ENCODE data around the gene PLEKHO2.
"Not testable (repeated sequence)": the region's sequence is repeated elsewhere in the genome, so short reads cannot be mapped to it uniquely, and the experiment has no call there.

PLEKHO2 gene

DNA sequence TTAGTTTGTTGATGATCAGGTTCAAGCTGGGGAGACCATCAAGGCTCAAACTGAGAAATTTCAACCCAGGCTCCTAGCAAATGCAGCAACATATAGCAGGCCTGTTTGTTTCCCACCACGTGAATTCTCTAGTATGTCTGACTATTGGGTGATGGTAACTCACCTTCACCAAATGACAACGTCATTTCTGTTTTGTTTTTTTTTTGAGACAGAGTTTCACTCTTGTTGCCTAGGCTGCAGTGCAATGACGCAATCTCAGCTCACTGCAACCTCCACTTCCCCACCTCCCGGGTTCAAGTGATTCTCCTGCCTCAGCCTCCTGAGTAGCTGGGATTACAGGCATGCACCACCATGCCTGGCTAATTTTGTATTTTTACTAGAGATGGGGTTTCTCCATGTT lies 26.8 kb upstream of the PLEKHO2 start:
- intact Hi-C loops (cut with DNase I) = loop anchor here (5.0 kb wide), 1 partner anchor 88 kb away; no protein-coding TSS in a partner anchor
- not testable (repeated sequence) for DNase-seq

DNA sequence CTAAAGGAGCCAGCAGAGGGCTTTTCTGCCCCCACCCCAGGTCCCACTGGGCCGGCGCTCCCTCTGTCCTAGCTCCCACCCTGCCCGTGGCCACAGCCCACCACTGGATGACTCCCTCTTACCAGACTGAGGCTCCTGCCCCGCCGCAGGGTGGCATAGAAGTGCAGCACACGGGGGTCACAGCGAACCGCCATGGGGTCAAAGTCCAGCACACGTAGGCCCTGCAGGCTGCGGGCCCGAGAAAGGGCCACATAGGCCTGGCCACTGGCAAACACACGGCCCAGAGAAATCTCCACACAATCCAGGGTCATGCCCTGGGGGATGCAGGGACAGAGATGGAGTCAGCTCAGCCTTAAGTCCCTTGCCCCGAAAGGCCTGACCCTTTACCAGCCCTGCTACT lies 25.3 kb upstream of the PLEKHO2 start:
- intact Hi-C loops (cut with DNase I) = no loop called here
- no peak for DNase-seq

DNA sequence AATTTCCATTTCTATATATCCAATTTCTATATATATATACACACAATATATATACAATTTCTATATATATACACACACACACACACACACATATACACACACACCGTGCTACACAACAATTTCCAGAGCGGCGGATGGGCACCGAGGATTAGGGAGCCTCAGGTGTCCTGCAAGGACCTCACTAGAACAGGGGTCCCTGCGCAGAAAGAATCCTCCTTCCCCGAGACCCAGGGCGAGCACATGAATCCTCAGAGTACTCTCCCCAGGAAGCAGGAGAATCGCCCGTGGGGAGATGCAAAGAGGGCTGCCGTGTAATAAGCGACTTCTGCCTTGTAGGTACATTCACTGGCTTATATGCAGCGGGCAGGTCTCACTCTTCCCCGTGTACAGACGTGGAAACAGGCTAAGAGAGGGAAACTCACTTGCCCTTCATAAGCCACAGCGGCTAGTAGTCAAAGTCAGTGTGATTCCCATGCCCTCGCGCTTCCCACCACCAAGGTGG lies 16.7 kb upstream of the PLEKHO2 start:
- DNase-seq = no peak
- intact Hi-C loops (cut with DNase I) = no loop called here

DNA sequence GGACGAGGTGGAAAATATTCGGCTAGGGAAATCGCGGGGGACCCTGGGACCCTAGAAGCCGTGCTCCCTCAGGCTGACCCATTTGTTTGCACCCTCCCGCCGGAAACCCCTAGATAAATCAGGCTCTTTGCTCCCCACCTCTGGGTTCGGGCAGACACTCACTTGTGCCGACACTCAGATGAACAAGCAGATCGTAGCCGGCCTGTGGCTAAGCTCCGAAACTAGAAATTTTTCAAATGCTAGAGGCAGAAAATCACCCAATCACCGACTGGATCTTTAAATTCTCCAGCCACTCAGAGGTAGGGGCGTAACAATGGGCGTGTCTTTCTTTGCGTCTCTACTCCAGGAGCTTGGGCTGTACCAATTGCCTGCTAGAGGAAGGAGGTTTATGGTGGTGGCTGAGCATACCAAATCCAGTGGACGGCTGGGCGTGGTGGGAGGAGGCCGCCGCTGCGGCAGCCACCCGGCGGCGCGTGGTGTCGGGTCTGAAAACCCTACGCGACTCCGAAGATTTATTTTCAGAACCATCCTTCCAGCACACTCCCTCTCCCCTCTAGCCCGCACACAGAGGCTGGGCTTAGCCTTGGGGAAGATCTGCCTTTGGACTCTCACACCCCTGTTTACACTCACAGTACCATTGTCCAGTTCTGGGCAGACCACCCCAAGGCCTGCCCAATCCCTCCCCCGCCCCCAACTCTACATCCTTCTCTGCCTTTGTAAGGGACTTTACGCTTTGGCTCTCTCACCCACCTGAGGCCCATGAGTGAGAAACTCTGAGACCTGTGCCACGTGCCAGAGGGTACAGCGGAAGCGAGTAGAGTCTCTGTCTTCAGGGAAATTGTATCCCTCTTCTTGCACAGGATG lies 16.1 kb upstream of the PLEKHO2 start, which contains the start of gene PIF1:
PIF1 (minus strand) TSS at position 217 of the 864 bp plus-strand sequence. CDS start 1,312 bp downstream, outside the sequence.
- intact Hi-C loops (cut with DNase I) = no loop called here
- peak; percentile 70 to 97 (median 89) for DNase-seq

DNA sequence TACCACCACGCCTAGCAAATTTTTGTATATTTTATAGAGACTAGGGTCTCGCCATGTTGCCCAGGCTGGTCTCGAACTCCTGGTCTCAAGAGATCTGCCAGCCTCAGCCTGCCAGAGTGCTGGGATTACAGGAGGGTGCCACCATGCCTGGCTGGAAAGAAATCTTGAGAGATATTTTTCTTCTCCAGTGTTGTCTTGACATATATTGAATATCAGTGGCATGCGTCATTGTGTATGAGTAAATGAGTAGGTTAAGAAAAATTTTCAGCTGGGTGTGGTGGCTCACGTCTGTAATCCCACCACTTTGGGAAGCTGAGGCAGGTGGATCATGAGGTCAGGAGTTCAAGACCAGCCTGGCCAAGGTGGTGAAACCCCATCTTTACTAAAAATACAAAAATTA lies 12.7 kb upstream of the PLEKHO2 start:
- DNase-seq = no peak
- intact Hi-C loops (cut with DNase I) = no loop called here

DNA sequence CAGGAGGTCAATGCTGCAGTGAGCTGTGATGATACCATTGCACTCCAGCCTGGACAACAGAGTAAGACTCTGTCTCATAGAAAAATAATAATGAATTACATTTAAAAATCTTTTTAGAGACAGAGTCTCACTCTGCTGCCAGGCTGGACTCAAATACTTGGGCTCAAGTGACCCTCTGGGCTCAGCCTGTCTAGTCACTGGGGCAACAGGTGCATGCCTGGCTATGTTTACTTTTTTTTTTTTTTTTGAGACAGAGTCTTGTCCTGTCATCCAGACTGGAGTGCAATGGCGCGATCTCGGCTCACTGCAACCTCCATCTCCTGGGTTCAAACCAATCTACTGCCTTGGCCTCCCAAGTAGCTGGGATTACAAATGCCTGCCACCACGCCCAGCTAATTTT lies 8.0 kb upstream of the PLEKHO2 start:
- DNase-seq = no peak

DNA sequence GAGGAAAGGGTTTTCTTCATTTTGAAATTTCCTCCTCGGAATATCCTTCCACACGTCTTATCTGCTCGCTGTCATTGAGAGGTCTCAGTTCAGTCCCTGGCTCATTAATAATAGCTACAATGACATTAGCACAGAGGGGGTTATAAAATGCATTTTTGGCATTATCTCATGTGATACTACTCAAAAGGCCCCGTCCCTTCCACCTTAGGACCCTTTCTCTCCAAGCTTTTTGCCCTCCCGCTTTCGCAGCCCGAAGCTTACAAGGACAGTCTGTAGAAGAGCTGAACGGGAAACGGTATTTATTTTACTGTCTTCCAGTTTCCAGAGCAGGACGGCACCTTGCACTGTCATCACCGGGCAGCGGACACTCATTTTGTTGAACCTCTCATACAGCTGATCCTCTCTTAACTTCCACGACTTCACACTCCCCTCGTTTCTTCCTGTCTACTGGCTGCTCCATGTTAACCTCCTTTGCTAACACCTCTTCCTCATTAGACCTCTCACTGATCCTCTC lies 5.6 kb upstream of the PLEKHO2 start:
- intact Hi-C loops (cut with DNase I) = no loop called here
- DNase-seq = no peak

More for the DNA sequence above, 8.0 kb upstream of the PLEKHO2 start:
- intact Hi-C loops (cut with DNase I) = no loop called here

DNA sequence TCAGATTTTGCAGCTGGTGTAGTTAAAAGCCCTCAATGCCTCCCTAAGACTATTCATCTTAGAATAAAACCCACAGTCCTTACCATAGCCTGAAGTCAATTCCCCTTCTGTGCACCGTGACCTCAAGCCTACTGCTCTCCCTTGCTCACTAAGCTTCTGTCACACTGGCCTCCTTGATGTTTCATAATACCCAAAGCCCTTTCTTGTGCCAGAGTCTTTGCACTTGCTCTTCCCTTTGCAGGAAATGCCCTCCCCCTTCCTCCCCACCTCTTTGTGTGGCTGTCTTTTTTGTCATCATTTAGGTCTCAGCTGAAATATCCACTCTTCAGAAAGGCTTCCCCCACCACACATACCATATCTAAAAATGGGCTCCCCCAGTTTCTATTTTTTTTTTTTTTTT lies 4.2 kb upstream of the PLEKHO2 start:
- DNase-seq = peak in 3 of 42 donors; percentile 18 to 53 (median 36)
- intact Hi-C loops (cut with DNase I) = no loop called here

DNA sequence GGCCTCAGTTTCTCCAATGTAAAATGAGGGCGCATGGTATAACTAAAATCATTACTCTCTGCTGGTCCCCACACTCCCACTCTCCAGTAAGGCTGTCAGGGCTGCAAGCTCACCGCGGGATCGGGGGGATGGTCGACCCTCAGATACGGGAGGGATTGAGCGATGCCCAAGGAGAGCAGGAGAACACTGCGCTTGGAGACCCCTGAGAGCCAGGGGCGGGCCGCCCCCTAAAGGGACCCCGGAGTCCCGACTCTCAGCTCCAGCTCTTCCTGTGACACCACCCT lies 713 bp upstream of the PLEKHO2 start:
- no peak for DNase-seq
- intact Hi-C loops (cut with DNase I) = loop anchor here (10.0 kb wide), 1 partner anchor 54 kb away; no protein-coding TSS in a partner anchor

DNA sequence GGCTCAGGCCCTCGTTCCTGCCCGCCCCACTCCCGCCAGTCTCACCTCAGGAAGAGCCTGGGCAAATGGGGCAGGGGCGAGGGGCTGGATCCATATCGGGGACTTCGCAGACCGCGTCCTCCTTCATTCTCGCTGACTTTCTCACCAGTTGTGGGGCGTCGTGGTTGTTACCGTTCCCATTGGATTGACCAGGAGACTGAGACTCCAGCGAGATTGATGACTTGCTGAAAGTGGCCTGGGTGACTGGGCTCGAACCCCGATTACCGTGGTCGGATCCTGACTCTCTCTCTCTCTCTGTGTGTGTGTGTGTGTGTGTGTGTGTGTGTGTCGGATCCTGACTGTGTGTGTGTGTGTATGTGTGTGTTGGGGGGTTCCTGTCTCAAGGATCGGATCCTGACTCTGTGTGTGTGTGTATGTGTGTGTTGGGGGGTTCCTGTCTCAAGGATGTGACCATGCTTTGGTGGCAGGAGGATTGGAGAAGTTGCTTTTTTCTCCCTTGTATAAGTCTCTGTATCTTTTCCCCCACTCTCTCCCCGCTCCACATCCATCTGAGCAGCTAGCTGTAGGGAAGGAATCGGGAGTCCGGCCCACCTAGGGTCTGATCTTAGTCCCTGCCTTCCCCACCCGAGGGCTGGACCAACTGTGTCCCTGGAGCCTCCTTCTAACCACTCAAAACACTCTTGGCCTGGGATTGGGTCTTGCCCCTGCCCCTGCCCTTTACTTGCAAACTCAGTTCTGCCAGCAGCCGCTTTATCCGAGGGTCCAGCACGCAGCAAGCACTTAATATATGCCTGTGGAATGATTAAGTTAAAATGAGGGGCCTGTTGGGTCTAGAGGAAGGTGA lies 603 bp downstream of the PLEKHO2 start:
- peak in 1 of 42 donors; percentile 46 for DNase-seq
- intact Hi-C loops (cut with DNase I) = loop anchor here (10.0 kb wide), 1 partner anchor 52 kb away; no protein-coding TSS in a partner anchor

DNA sequence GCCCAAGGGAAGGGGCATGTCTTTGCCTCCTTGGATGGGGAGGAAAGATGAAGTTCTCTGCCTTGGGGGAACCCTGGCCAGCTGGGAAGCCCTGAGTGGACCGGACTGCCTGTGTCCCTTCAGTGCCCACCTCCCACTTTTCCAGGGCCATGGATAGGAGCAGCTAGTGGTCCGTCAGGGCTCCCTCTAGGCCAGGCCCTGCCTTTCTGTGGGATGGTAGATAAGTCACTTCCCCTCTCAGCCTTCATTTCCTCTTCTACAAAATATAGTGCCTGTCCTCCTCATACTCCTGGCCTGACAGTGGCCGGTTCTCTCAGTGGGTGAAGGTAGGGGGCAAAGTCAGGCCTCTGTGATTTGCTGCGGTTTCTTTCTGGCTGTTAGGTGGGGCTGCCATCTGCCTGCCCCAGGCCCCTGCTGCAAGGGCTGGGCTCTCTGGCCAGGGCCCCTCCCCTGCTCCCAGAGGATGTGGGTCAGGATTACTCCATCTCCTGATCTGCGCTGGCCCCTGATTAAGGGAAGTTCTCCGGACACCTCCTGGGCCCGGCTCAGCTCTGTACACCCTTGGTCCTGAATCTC lies 1.4 kb downstream of the PLEKHO2 start:
- DNase-seq = peak in 4 of 42 donors; percentile 42 to 55 (median 48)
- intact Hi-C loops (cut with DNase I) = loop anchor here (10.0 kb wide), 1 partner anchor 52 kb away; no protein-coding TSS in a partner anchor

DNA sequence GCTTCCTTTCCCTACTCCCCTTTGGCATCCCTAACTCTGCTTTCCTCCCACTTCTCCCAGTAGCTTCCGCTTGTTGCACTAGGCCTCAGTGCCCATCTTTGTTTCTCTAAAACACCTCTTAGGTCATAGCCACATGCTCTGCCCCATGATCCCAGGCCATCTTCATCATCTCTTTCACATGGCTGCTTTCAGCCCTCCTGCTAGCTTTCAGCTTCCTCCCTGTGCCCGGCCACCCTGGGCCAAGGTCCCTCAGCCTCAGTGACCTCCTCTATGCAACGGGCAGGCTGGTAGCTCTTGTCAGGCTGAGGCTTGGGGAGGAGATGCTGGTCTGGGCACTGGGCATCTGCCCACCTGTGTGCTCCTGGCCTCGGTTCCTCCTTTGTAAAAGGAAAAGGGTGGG lies 2.3 kb downstream of the PLEKHO2 start:
- DNase-seq = peak in 1 of 42 donors; percentile 58
- intact Hi-C loops (cut with DNase I) = loop anchor here (10.0 kb wide), 1 partner anchor 51 kb away; no protein-coding TSS in a partner anchor

DNA sequence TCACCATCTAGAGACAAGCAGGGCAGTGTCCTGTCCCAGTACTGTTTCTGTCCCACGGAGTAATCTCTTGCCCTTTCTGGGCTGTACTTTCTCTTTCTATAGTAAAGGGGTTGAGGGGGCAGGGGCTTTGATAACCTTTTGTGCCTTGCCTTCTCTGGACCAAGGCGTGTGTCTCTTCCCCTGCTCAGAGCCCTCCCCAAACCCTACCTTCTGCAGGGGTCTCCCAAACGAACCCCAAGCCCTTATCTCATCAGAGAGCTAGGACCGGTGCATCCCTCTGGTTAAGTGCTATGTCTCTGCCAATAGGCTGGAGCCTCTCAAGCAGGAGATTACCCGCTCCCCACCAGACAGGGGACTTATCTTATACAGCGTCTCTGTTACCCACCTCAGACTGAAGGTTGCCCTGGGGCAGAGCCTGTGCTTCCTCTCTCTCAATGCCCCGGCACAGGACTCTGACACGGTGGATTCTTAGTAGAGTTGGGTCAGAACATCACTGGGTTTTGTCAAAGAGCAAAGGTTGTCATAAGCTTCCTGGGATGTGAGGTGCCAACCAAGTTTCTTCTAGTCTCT lies 2.9 kb downstream of the PLEKHO2 start:
- intact Hi-C loops (cut with DNase I) = loop anchor here (10.0 kb wide), 1 partner anchor 50 kb away; no protein-coding TSS in a partner anchor
- DNase-seq = no peak

DNA sequence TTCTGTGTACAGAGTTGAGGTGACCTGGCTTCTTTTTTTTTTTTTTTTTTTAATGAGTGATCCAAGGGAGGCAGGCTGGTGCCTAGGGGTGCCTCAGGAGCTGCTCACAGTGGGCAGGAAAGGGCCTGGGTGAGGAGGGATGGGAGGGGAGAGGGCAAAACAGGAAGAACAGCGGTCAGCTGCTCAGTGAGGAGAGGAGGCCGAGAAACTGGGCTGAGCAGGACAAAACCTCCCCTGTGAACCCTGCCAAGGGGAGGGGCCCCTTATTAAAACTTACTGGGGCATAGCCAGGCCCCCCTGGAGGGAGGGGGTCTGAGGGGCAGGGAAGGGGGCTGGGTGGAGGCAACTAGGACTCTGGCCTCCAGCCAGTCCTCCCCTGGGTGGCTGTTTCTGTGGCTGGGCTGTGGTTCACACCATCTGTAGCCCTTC lies 3.5 kb downstream of the PLEKHO2 start:
- DNase-seq = peak in 33 of 42 donors; percentile 47 to 84 (median 63)
- intact Hi-C loops (cut with DNase I) = loop anchor here (10.0 kb wide), 1 partner anchor 50 kb away; no protein-coding TSS in a partner anchor

DNA sequence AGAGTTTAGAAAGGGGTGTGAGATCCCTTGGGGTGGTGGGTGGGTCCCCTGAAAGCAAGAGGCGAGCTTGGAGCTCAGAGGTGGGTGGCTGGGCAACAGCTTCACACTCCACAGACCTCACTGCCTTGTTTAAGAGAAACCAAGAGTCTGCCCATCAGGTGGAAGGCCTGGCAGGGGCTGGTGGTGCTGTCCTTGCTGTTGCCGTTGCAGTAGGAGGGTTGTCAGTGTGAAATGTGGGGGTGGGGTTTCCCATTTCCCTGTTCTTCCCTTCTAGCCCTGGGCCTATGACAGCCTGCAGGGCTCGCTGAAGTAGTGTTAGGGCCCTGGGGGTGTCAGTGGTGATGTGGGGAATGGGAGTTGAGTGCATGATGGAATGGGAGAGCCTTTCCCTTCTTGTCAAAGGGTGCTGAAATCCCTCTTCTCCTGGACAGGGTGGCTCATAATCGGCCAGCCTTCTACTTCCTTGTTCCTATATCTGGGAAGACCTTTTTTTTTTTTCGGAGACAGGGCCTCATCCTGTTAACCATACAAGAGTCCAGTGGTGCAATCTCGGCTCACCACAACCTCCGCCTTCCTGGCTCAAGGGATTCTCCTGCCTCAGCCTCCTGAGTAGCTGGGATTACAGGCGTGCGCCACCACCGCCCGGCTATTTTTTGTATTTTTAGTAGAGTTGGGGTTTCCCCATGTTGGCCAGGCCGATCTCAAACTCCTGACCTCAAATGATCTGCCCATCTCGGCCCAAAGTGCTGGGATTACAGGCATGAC lies 4.3 kb downstream of the PLEKHO2 start:
- intact Hi-C loops (cut with DNase I) = loop anchor here (10.0 kb wide), 1 partner anchor 49 kb away; no protein-coding TSS in a partner anchor
- DNase-seq = no peak

DNA sequence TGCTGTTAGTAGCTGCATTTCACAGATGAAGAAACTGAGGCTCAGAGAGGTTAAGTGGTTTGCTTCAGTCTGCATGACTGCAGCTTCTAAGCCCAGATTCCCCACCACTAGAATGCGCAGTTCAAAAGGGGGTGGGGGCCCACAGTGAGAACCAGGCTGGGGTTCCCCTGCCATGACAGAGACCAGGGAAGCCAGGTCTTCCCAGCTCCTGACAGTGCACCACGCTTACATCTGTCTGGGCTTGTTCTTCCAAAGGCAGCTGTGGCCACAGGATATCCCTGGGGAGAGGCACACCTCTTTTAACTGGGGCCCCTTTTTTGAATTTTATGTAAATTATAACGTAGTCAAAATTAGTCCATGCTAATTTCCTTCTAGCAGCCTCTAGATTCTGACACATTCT lies 5.3 kb downstream of the PLEKHO2 start:
- intact Hi-C loops (cut with DNase I) = loop anchor here (10.0 kb wide), 1 partner anchor 48 kb away; no protein-coding TSS in a partner anchor
- DNase-seq = no peak

DNA sequence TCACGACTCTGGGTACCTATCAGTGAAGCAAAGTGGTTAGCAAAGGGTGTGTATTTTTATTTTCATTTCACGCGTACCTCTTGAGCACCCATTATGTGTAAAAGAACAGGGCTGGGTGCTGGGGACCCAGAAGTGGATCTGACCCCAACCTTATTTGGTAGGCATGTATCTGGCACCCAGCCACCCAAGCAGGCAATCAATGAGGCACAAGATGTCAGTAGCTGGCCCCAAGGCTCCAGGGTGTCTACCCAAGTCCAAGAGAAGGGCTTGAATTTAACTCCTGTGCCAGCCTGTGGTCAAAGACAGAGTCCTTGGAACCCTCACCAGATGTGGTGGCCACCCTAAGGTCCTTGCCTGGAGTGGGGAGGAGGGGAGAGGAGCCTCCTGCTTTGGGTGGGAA lies 5.7 kb downstream of the PLEKHO2 start:
- no peak for DNase-seq
- intact Hi-C loops (cut with DNase I) = loop anchor here (10.0 kb wide), 1 partner anchor 47 kb away; no protein-coding TSS in a partner anchor

All from head of caudate nucleus (tissue), 42 donors.